Mesendoderm (in vitro differentiated cells): ENCODE data around the gene BAIAP2.
A peak's percentile ranks its signal among the peaks of the same experiment; 100 is the strongest.

Source experiments
- DNase-seq: peaks from one replicate; pipeline ENCODE4 v3.0.0; 2013
- H2AK5ac ChIP-seq: 2 replicates; pipeline ENCODE4 v1.6.1; 2013; ENCODE audit warnings: low read length, inconsistent platforms
- H2BK120ac ChIP-seq: 2 replicates; pipeline ENCODE4 v1.6.1; 2013; ENCODE audit warnings: low read depth, mild to moderate bottlenecking, low read length, moderate library complexity, mixed read lengths
- H2BK15ac ChIP-seq: replicated peaks from 2 replicates; pipeline ENCODE4 v1.6.1; 2013; ENCODE audit warnings: low read depth, mild to moderate bottlenecking, moderate library complexity
- H2BK5ac ChIP-seq: 2 replicates; pipeline ENCODE4 v1.6.1; 2013; ENCODE audit warnings: low read length, inconsistent platforms
- H3K18ac ChIP-seq: 2 replicates; pipeline ENCODE4 v1.6.1; 2013; ENCODE audit warnings: mild to moderate bottlenecking, low read length, mixed read lengths
- H3K23ac ChIP-seq: one replicate; pipeline ENCODE4 v1.6.1; 2013; ENCODE audit warnings: low read length
- H3K27ac ChIP-seq: 2 replicates; pipeline ENCODE4 v1.5.1; 2013; ENCODE audit warnings: low read depth, mild to moderate bottlenecking, inconsistent platforms, low read length, moderate library complexity
- H3K27me3 ChIP-seq: 2 replicates; pipeline ENCODE4 v1.6.1; 2013; ENCODE audit warnings: low read length, control low read depth, mild to moderate bottlenecking, inconsistent platforms; ENCODE audit not compliant: insufficient read depth, poor library complexity
- H3K36me3 ChIP-seq: 2 replicates; pipeline ENCODE4 v1.6.1; 2013; ENCODE audit warnings: low read length, inconsistent platforms; ENCODE audit not compliant: control insufficient read depth, insufficient read depth
- H3K4ac ChIP-seq: one replicate; pipeline ENCODE4 v1.6.1; 2013; ENCODE audit warnings: low read depth, mild to moderate bottlenecking, low read length, moderate library complexity
- H3K4me1 ChIP-seq: 2 replicates; pipeline ENCODE4 v1.6.1; 2013; ENCODE audit warnings: low read depth, low read length, inconsistent platforms; ENCODE audit not compliant: control insufficient read depth
- H3K4me2 ChIP-seq: 2 replicates; pipeline ENCODE4 v1.6.1; 2013; ENCODE audit warnings: low read length
- H3K4me3 ChIP-seq: 2 replicates; pipeline ENCODE4 v1.5.1; 2013; ENCODE audit warnings: mild to moderate bottlenecking, low read length
- H3K56ac ChIP-seq: one replicate; pipeline ENCODE4 v1.6.1; 2013; ENCODE audit warnings: low read length
- H3K79me1 ChIP-seq: 2 replicates; pipeline ENCODE4 v1.6.1; 2013; ENCODE audit warnings: low read length, inconsistent platforms
- H3K79me2 ChIP-seq: 2 replicates; pipeline ENCODE4 v1.6.1; 2013; ENCODE audit warnings: mild to moderate bottlenecking, low read length; ENCODE audit not compliant: control insufficient read depth, insufficient read depth
- H3K9ac ChIP-seq: 2 replicates; pipeline ENCODE4 v1.6.1; 2013; ENCODE audit warnings: low read length, inconsistent platforms
- H4K5ac ChIP-seq: one replicate; pipeline ENCODE4 v1.6.1; 2013; ENCODE audit warnings: low read length
- H4K8ac ChIP-seq: one replicate; pipeline ENCODE4 v1.6.1; 2013; ENCODE audit warnings: low read depth, mild to moderate bottlenecking, control low read depth, low read length, moderate library complexity
- WGBS: extraction: QIAGEN DNeasy Blood & Tissue Kit; methylation state at CpG from one replicate; pipeline ENCODE4 v1.1.7; 2013; ENCODE audit warnings: low lambda C conversion rate, missing lambda C conversion rate; ENCODE audit not compliant: insufficient coverage; ENCODE audit errors: extremely low coverage; 5-methylcytosine and 5-hydroxymethylcytosine counted together

The BAIAP2 gene

DNA sequence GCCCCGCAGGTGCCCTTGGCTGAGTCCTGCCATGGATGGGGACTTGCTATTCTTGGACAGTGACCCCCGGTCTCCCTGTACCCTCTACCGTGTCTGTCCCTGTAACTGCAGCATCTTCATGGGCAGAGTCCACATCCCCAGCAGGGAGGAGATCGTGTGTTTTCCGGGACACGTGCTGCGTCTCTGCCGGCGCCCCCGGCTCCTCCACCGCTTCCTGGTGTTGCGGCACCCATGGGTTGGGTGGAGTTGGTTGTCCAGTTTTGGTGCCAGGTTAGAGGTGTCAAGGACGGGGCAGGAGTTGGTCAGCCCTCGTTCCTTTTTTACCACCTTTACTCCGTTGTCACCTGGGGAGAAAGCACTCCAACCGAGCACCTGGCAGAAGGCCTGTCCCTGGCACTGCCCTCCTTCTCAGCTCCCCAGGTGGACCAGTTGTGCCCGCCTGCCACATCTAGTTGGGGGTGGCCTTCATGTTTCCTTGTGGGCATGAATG, 20.0 kb downstream of the BAIAP2 start:
- no peak overlapping the region for H2BK120ac ChIP-seq
- DNase-seq = no peak
- H3K36me3 ChIP-seq = no peaks in the 10 kb centered on the region
- peaks cover 7% of the 10 kb centered on the region for H3K4me1 ChIP-seq
- H3K9ac ChIP-seq = no peak overlapping the region
- H3K79me1 ChIP-seq = peaks cover 3% of the 10 kb centered on the region
- H4K8ac ChIP-seq = no peak overlapping the region
- H3K56ac ChIP-seq = peak overlapping the region; percentile 7
- no peak overlapping the region for H3K23ac ChIP-seq
- H3K18ac ChIP-seq = no peak overlapping the region
- WGBS = no CpG with 5 or more reads among the region's 17 CpGs
- H3K4me2 ChIP-seq = no peak overlapping the region
- no peaks in the 10 kb centered on the region for H3K27me3 ChIP-seq
- no peak overlapping the region for H2BK5ac ChIP-seq
- H3K27ac ChIP-seq = no peak overlapping the region
- H2AK5ac ChIP-seq = no peak overlapping the region
- H4K5ac ChIP-seq = no peak overlapping the region
- no peaks in the 10 kb centered on the region for H3K79me2 ChIP-seq
- H3K4me3 ChIP-seq = no peak overlapping the region
- no peak overlapping the region for H3K4ac ChIP-seq
- no peak overlapping the region for H2BK15ac ChIP-seq

GRCh38 chr17:81056312-81056711, 21.4 kb downstream of the BAIAP2 start:
- Histone ChIP-seq H3K56ac (no peak overlapping the region), H4K5ac (no peak overlapping the region), H4K8ac (no peak overlapping the region), H3K4me2 (no peak overlapping the region), H3K4me3 (no peak overlapping the region), H3K4me1 (peaks cover 7% of the 10 kb centered on the region), H2BK120ac (no peak overlapping the region), H3K79me2 (no peaks in the 10 kb centered on the region), H3K23ac (no peak overlapping the region), H3K27ac (no peak overlapping the region), H3K9ac (no peak overlapping the region), H3K18ac (no peak overlapping the region), H2BK5ac (no peak overlapping the region), H2BK15ac (no peak overlapping the region), H3K79me1 (no peaks in the 10 kb centered on the region), H3K27me3 (no peaks in the 10 kb centered on the region), H3K36me3 (no peaks in the 10 kb centered on the region), H2AK5ac (no peak overlapping the region), H3K4ac (no peak overlapping the region)
- DNase-seq = no peak
- WGBS = no CpG with 5 or more reads among the region's 19 CpGs

- H3K4ac ChIP-seq = no peak overlapping the region
- no peaks in the 10 kb centered on the region for H3K79me2 ChIP-seq
- peak overlapping the region; percentile 43 for H3K9ac ChIP-seq
- DNase-seq = peak; percentile 96
- peak overlapping the region; percentile 15 for H2BK5ac ChIP-seq
- H3K56ac ChIP-seq = peak overlapping the region; percentile 45
- no peak overlapping the region for H2AK5ac ChIP-seq
- H3K4me2 ChIP-seq = no peak overlapping the region
- H3K36me3 ChIP-seq = no peaks in the 10 kb centered on the region
- H3K79me1 ChIP-seq = no peaks in the 10 kb centered on the region
- no peak overlapping the region for H4K5ac ChIP-seq
- no peak overlapping the region for H4K8ac ChIP-seq
- no CpG with 5 or more reads among the region's 14 CpGs for WGBS
- H3K23ac ChIP-seq = no peak overlapping the region
- H3K4me1 ChIP-seq = peaks cover 4% of the 10 kb centered on the region
- H3K27me3 ChIP-seq = no peaks in the 10 kb centered on the region
- H3K27ac ChIP-seq = no peak overlapping the region
- H3K4me3 ChIP-seq = no peak overlapping the region
- H2BK120ac ChIP-seq = no peak overlapping the region
- no peak overlapping the region for H2BK15ac ChIP-seq
- H3K18ac ChIP-seq = peak overlapping the region; percentile 16
Measured at GRCh38 chr17:81057079-81057730, 22.3 kb downstream of the BAIAP2 start.

DNA sequence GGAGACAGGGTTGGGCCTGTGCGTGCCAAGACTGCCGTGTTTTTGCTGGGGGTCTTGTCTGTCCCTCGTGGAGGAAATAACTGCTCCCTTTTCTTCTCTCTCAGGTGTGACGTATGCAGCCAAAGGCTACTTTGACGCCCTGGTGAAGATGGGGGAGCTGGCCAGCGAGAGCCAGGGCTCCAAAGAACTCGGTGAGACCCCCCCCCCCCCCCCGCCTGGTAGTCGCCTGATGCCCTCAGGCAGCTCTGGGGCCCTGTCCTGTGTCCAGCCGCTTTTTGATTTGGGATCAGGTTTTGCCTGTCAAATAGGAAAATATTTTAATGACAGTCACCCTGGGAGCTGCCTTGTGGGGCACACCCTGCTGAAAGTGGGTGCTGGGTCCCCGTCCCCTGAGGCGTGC, 22.8 kb downstream of the BAIAP2 start:
- H4K8ac ChIP-seq = no peak overlapping the region

GRCh38 chr17:81058263-81058871, 23.4 kb downstream of the BAIAP2 start:
- WGBS = no CpG with 5 or more reads among the region's 23 CpGs
- no peak for DNase-seq

More for the DNA sequence above, 22.8 kb downstream of the BAIAP2 start:
- H3K36me3 ChIP-seq = no peaks in the 10 kb centered on the region
- H3K18ac ChIP-seq = peak overlapping the region; percentile 16
- no peak overlapping the region for H3K4ac ChIP-seq
- no peak overlapping the region for H2BK120ac ChIP-seq
- H2AK5ac ChIP-seq = no peak overlapping the region
- H2BK15ac ChIP-seq = no peak overlapping the region
- no peaks in the 10 kb centered on the region for H3K79me2 ChIP-seq
- no peaks in the 10 kb centered on the region for H3K79me1 ChIP-seq
- H2BK5ac ChIP-seq = peak overlapping the region; percentile 15
- no peak overlapping the region for H3K4me3 ChIP-seq
- peak overlapping the region; percentile 45 for H3K56ac ChIP-seq
- no peaks in the 10 kb centered on the region for H3K27me3 ChIP-seq
- no peak for DNase-seq
- no peak overlapping the region for H3K4me2 ChIP-seq
- no peak overlapping the region for H4K5ac ChIP-seq
- H3K23ac ChIP-seq = no peak overlapping the region
- H3K4me1 ChIP-seq = peaks cover 4% of the 10 kb centered on the region
- H3K27ac ChIP-seq = no peak overlapping the region
- no CpG with 5 or more reads among the region's 12 CpGs for WGBS
- H3K9ac ChIP-seq = peak overlapping the region; percentile 43

More at GRCh38 chr17:81058263-81058871, 23.4 kb downstream of the BAIAP2 start:
- Histone ChIP-seq H4K5ac (no peak overlapping the region), H3K27ac (no peak overlapping the region), H3K4me1 (peaks cover 4% of the 10 kb centered on the region), H3K79me2 (no peaks in the 10 kb centered on the region), H2BK120ac (no peak overlapping the region), H3K18ac (no peak overlapping the region), H3K23ac (no peak overlapping the region), H3K79me1 (no peaks in the 10 kb centered on the region), H2AK5ac (no peak overlapping the region), H2BK15ac (no peak overlapping the region), H3K4me2 (no peak overlapping the region), H3K27me3 (no peaks in the 10 kb centered on the region), H3K4ac (no peak overlapping the region), H4K8ac (no peak overlapping the region), H3K56ac (peak overlapping the region; percentile 49), H2BK5ac (no peak overlapping the region), H3K36me3 (no peaks in the 10 kb centered on the region), H3K9ac (no peak overlapping the region), H3K4me3 (no peak overlapping the region)
